ENCODE measurements around the gene TSPAN10. TPM values are rescaled to one million over a fixed set of nuclear protein-coding genes. Genes with fewer than 3 reads are reported as not detected.

The TSPAN10 gene
- total and polyA plus RNA-seq, 2 of the 13 experiments (the other 11 are each of a cell fraction or from before 2014, with no cell fraction given) = 0.54 to 0.75 TPM

DNA sequence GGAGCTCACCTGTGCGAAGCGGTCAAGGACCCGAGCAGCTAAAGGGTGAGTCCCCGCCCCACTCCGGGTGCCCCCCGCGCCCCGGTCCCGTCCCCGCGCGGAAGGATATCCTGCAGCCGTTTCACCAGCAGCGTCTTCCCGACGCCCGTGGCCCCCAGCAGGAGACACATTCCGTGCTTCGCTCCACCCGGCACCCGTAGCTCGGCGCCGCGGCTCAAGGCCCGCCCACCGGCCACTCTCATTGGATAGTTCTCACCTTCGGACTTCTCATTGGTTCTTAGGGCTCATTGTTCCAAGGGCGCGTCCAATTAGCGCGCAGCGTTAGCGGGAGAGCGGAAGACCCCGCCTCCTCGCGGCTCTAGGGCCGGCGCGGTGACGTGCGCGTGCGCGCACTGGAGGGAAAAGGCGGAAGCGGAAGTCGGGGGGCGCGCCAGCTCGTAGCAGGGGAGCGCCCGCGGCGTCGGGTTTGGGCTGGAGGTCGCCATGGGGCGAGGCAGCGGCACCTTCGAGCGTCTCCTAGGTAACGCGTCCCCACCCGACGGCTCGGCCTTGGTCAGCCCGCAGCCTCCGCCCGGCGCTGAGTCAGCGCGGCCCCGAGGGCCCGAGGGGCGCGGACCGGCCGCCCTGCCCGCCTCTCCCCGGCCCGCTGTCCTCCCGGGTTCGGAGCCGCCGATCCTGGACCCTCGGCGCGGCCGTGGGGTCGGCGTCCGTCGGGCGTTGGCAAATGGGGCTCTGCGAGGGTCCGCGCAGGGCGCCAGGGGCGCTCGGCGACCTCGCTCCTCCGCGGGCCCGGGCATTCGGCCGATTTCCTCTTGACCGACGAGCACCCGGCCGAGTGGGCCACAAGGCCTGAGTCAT is 46.8 kb downstream of the TSPAN10 start, which contains the start of the genes ARL16 and HGS (continued):
- TF ChIP-seq ARID4A (CRISPR knock-in tag; IDR thresholded peaks at IDR 0.05; ENCODE audit: borderline replicate concordance) (peak; percentile 97), GATAD1 (CRISPR knock-in tag; IDR thresholded peaks at IDR 0.05) (peak; percentile 95), TCF7 (IDR thresholded peaks at IDR 0.05; ENCODE audit: low read depth) (no peak), E2F5 (CRISPR knock-in tag; conservative IDR thresholded peaks at IDR 0.05) (peak; percentile 54; the same call in 1 of the 2 replicates), ZNF773 (CRISPR knock-in tag; IDR thresholded peaks at IDR 0.05; ENCODE audit: borderline replicate concordance) (peak; percentile 87; the same call in 1 of the 2 replicates), ZNF556 (CRISPR knock-in tag; IDR thresholded peaks at IDR 0.05; ENCODE audit: borderline replicate concordance) (0 out of 2 replicates have a peak, but pooled peaks have one; percentile 48), HNF1A (IDR thresholded peaks at IDR 0.05; ENCODE audit: low read depth) (no peak), HNF1A (CRISPR knock-in tag; IDR thresholded peaks at IDR 0.05; ENCODE audit: borderline replicate concordance) (peak; percentile 75; the same call in 1 of the 2 replicates), KDM1A (CRISPR knock-in tag; IDR thresholded peaks at IDR 0.05) (no peak), RARG (CRISPR knock-in tag; IDR thresholded peaks at IDR 0.05; ENCODE audit: low read depth) (0 out of 2 replicates have a peak, but pooled peaks have one; percentile 80), NRL (CRISPR knock-in tag; IDR thresholded peaks at IDR 0.05; ENCODE audit: borderline replicate concordance) (no peak; the same call in none of the 2 replicates), NFATC3 (CRISPR knock-in tag; IDR thresholded peaks at IDR 0.05) (no peak)
- TF ChIP-seq, protein P1, sequence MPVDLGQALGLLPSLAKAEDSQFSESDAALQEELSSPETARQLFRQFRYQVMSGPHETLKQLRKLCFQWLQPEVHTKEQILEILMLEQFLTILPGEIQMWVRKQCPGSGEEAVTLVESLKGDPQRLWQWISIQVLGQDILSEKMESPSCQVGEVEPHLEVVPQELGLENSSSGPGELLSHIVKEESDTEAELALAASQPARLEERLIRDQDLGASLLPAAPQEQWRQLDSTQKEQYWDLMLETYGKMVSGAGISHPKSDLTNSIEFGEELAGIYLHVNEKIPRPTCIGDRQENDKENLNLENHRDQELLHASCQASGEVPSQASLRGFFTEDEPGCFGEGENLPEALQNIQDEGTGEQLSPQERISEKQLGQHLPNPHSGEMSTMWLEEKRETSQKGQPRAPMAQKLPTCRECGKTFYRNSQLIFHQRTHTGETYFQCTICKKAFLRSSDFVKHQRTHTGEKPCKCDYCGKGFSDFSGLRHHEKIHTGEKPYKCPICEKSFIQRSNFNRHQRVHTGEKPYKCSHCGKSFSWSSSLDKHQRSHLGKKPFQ (CRISPR knock-in tag; IDR thresholded peaks at IDR 0.05; ENCODE audit: insufficient replicate concordance) = no peak

All from HepG2 (cell line).